Muscle layer of duodenum (tissue), 2 donors: ENCODE data around the gene NEDD8.

ENCODE experiments used
- H3K27ac ChIP-seq: one replicate; pipeline ENCODE4 v1.7.0; 2013; ENCODE audit warnings: mild to moderate bottlenecking, low read length
- H3K27me3 ChIP-seq: one replicate; pipeline ENCODE4 v1.7.0; 2013; ENCODE audit warnings: low read depth, mild to moderate bottlenecking, control low read depth, low read length
- H3K36me3 ChIP-seq, 2 donors: one replicate each; pipeline ENCODE4 v1.7.0; 2013; ENCODE audit warnings: low read length in 2 of 2, control low read depth in 1 of 2, mild to moderate bottlenecking in 1 of 2; ENCODE audit not compliant: insufficient read depth in 2 of 2, control insufficient read depth in 1 of 2
- H3K4me1 ChIP-seq, 2 donors: one replicate each; pipeline ENCODE4 v1.7.0; 2013; ENCODE audit warnings: low read length in 2 of 2, mild to moderate bottlenecking in 2 of 2, control low read depth in 1 of 2, moderate library complexity in 1 of 2; ENCODE audit not compliant: insufficient read depth in 2 of 2, control insufficient read depth in 1 of 2
- H3K4me3 ChIP-seq, 2 donors: one replicate each; pipeline ENCODE4 v1.7.0; 2013; ENCODE audit warnings: low read length in 2 of 2, low read depth in 1 of 2, mild to moderate bottlenecking in 1 of 2
- H3K9me3 ChIP-seq, 2 donors: one replicate each; pipeline ENCODE4 v1.7.0; 2013; ENCODE audit warnings: low read length in 2 of 2, control low read depth in 1 of 2, mild to moderate bottlenecking in 1 of 2; ENCODE audit not compliant: control insufficient read depth in 1 of 2
- donor health status: healthy.

NEDD8 gene

DNA sequence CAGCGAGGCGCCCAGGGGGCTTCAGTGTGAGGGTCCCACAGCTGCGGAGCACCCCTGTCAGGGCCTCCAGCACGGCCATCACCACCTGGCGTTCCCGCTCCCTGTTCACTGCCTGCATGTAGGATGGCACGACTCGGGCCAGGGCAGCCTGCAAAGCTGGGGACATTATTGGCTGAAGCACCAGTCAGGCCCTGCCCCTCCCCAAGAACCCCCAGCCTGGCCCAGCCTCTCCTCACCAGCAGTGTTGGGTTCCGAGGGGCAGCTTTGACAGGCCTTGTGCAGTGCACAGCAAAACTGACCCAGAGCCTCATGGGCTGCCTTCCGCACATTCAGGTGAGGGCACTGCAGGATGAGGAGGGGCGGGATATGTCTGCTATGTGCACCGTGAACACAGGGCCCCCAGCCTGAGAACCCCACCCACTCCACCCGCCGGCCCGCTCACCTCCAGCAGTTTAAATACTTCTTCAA is 49.1 kb downstream of the NEDD8 start:
- Histone ChIP-seq H3K9me3 (no peaks in the 10 kb centered on the region), H3K27me3 (no peaks in the 10 kb centered on the region), H3K27ac (no peak overlapping the region), H3K36me3 (peaks cover 53 to 86% of the 10 kb centered on the region in 2 donors), H3K4me3 (no peak overlapping the region), H3K4me1 (peaks cover 4 to 12% of the 10 kb centered on the region in 2 donors)

DNA sequence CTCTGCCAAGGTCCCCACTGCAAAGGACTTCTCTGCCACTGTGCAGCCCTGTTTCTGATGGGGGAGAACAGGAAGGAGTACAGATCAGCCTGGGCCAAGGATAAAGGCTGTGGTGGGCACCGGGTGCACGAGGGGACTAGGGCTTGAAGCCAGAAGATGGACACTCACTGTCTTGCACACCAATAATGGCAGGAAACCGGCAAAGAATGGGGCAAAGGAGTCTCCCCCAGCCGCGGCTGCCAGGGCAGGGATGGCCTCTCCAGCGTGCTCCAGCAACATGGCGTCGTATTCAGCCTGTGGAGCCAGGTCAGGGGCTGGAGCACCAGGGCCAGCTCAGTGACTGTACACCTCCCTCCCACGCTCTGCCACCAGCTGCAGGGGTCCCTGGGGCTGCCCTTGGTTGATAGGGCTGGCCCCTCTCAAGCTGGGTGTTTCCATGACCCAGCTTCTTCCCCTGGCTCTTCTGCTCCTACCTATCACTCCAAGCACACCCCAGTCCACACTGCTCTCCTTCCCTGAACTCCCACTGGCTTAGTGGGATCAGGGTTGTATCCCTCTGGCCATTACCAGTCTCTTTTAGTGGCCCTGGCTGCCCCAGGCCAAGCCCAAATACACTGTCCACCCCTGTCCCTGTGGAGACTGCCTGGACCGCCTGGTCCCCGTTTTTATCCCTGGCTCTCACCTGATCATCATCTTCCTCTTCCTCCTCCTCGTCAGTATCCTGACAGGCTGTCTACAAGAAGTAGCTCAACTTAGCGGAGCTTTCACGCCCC is 49.9 kb downstream of the NEDD8 start:
- Histone ChIP-seq H3K27ac (no peak overlapping the region), H3K27me3 (no peaks in the 10 kb centered on the region), H3K4me3 (no peak overlapping the region), H3K4me1 (peaks cover 0 to 5% of the 10 kb centered on the region in 2 donors), H3K36me3 (peaks cover 53 to 94% of the 10 kb centered on the region in 2 donors), H3K9me3 (no peaks in the 10 kb centered on the region)

DNA sequence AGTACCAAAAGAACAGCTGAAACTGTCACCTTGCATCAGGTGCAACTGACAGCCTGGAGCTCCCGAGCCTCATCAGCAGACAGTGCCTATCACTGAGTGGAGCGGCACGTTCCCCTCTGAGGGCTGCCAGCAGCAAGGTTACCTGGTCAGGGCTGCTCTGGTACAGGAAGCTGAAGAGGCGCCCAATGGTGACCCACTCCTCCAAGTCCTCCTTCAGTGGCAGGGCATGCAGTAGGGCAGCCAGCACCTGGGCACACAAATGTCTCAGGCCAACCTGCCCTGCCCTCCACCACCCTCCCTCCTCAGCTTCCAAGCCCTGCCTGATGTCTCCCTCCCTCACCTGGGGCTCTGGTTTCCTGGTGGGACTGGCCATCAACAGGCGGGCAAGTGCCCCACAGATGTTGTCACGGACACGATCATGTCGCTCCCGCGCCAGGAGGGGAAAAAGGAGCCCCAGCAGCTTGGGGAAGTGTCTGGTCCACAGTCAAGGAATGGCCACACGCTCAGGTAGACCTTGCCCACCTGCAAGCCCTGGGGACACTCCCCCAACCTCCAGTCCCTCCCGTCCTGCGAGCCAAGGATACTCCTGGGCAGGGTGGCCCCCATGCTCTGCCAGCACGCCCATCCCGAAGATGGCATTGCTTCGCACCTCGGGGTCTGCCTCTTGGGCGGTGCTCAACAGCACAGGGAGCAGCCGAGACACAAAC is 50.6 kb downstream of the NEDD8 start:
- Histone ChIP-seq H3K36me3 (peaks cover 54 to 98% of the 10 kb centered on the region in 2 donors), H3K4me3 (no peak overlapping the region), H3K4me1 (peaks cover 0 to 3% of the 10 kb centered on the region in 2 donors), H3K27ac (no peak overlapping the region), H3K9me3 (no peaks in the 10 kb centered on the region), H3K27me3 (no peaks in the 10 kb centered on the region)

DNA sequence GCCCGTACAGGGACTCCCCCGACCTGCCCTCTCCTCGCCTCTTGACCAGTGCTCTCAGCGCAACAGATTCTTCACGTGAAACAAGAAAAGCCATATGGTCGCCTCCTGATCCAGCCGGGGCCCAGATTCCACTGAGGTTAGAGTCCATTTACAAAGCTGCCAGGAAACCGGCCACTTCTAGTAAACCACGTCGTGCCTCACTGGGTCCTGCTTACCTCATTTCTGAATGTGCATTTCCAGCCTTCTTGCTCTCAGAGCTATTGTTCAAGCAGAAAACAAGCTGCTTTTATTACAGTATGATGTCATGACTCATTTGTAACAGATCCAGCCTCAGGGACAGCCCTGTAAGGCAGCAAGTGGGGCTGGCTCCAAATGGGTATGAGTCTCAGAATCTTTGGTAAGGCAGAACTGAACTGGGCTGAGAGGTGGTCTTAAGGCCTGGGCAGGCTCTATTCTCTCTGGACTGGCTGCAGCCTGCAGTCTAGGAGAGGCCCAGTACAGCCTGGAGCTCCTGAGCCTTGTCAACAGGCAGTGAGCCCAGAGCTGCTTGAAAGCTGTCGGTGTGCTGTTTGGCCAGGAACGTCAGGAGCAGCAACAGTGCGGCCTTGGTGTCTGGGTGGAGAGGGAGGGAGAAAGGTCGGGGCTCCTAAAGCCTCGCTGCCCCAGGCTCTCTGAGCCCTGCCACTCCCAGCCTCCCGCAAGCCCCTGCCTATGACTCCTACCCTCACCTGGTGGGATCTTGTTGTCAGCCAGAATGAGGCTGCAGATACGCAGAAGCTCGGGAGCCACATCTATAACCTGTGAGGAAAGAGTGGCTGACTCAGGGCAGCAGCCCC is 52.0 kb downstream of the NEDD8 start:
- H3K36me3 ChIP-seq: peaks cover 46 to 86% of the 10 kb centered on the region in 2 donors
- no peaks in the 10 kb centered on the region for H3K27me3 ChIP-seq
- no peaks in the 10 kb centered on the region for H3K9me3 ChIP-seq
- peak overlapping the region; percentile 65 for H3K27ac ChIP-seq
- H3K4me3 ChIP-seq: no peak overlapping the region
- peaks cover 0 to 3% of the 10 kb centered on the region in 2 donors for H3K4me1 ChIP-seq

DNA sequence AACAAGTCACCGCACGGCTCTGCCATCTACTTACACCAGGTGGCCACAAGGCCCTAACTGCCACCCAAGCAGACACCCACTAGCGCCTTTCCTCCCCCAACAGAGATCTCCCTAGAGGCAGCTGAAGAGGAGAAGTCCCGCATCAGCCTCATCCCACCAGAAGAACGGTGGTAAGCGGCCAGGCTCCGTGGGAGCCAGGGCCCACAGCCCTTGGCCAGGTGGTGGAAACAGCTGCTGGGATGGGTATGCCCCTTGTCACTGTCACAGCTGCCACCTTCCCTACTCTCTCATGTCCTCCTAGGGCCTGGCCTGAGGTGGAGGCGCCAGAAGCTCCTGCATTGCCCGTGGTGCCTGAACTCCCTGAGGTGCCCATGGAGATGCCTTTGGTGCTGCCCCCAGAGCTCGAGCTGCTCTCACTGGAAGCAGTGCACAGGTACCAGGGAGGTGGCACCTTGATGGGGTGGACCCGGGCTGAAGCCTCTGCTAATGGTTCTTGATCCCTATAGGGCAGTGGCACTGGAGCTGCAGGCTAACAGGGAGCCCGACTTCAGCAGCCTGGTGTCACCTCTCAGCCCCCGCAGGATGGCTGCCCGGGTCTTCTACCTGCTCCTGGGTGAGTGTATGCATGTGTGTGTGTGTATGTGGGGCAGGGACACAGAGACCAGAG is 52.7 kb downstream of the NEDD8 start:
- H3K27ac ChIP-seq: peak overlapping the region; percentile 65
- H3K4me3 ChIP-seq: no peak overlapping the region
- no peaks in the 10 kb centered on the region for H3K27me3 ChIP-seq
- H3K9me3 ChIP-seq: no peaks in the 10 kb centered on the region
- H3K4me1 ChIP-seq: peaks cover 0 to 3% of the 10 kb centered on the region in 2 donors
- H3K36me3 ChIP-seq: peaks cover 45 to 81% of the 10 kb centered on the region in 2 donors

DNA sequence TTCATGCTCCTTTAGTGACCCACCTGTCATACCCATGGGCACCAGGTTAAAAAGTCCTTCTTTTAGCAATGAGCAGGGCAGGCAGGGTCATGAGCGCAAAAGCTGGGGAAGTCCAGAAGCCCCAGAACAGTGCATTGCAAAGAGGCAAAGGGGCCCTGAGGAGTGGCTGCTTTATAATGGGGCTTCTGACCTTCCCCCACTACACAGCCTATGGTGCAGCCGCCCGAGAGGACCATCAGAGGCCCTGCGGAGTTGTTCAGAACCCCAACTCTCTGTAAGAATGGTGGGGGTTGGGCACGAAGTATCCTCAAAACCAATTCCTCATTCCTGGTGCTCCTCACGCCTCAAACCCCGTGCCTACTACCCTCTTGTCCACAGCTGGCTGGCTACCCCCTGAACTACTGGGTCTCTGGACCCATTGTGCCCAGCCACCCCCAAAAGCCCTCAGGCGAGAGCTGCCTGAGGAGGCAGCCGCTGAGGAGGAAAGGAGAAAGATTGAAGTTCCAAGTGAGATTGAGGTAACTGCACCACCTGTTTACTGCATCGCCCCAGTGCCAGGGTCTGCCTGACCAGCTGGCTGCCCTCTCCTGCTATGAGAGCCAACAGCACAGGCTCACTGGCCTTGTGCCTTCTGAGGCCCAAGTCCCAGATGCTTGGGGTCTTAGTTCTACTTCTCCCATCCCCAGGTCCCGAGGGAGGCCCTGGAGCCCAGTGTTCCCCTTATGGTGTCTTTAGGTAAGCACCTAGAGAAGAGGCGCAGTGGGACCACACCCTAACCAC is 53.6 kb downstream of the NEDD8 start:
- peaks cover 42 to 73% of the 10 kb centered on the region in 2 donors for H3K36me3 ChIP-seq
- no peak overlapping the region for H3K27ac ChIP-seq
- H3K9me3 ChIP-seq: no peaks in the 10 kb centered on the region
- H3K4me3 ChIP-seq: no peak overlapping the region
- H3K4me1 ChIP-seq: peaks cover 0 to 3% of the 10 kb centered on the region in 2 donors
- H3K27me3 ChIP-seq: no peaks in the 10 kb centered on the region

DNA sequence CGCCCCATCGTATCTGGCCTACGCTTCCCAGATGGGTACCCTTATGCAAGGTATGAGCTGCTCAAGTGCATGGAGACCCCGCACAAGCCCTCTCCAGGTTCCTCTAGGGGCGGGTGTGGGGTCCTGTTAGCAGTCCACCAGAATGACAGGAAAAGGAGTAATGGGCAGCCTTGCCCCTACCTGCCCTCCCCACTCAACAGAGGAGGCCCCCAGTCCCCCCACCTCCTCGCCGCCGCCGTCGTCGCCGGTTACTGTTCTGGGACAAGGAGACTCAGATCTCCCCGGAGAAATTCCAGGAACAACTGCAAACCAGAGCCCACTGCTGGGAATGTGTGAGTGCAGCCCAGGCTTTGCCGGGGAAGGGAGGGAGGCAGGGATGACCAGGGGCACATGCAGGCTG is 54.3 kb downstream of the NEDD8 start:
- no peaks in the 10 kb centered on the region for H3K27me3 ChIP-seq
- H3K4me1 ChIP-seq: peaks cover 0 to 3% of the 10 kb centered on the region in 2 donors
- H3K27ac ChIP-seq: no peak overlapping the region
- H3K36me3 ChIP-seq: peaks cover 37 to 66% of the 10 kb centered on the region in 2 donors
- H3K4me3 ChIP-seq: no peak overlapping the region
- H3K9me3 ChIP-seq: no peaks in the 10 kb centered on the region

DNA sequence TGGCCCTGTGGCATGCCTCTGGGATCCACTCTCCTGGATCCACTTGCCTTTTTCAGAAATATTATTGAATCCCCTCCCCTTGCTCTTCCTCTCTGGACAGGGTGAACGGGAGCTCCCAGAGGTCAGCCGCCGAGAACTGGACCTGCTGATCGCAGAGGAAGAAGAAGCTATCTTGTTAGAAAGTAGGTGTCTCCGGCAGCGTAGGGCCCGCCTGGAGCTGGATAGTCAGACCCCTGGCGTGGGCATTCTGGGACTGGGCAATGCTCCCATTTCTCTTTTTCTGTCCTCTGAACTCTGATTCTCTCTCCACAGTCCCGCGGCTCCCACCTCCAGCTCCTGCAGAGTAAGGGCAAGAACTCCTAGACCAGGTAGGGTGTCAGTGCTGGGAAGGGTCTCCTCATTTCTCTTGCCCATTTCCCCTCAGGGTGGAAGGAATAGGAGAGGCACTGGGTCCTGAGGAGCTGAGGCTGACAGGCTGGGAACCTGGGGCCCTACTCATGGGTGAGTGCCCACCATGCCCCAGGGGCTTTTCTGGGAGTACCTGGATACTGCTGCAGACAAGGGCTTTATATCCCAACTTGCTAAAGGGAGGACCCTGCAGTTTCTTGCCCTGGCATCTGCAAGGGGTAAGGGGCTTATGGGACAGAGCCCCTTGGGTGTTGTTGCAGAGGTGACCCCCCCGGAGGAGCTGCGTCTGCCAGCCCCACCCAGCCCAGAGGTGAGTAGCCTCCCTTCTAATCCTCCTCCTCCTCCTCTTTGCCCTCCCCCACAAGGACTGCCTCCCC is 54.9 kb downstream of the NEDD8 start:
- H3K27ac ChIP-seq: no peak overlapping the region
- H3K9me3 ChIP-seq: no peaks in the 10 kb centered on the region
- H3K36me3 ChIP-seq: peaks cover 33 to 60% of the 10 kb centered on the region in 2 donors
- H3K4me3 ChIP-seq: no peak overlapping the region
- peaks cover 0 to 6% of the 10 kb centered on the region in 2 donors for H3K4me1 ChIP-seq
- no peaks in the 10 kb centered on the region for H3K27me3 ChIP-seq

DNA sequence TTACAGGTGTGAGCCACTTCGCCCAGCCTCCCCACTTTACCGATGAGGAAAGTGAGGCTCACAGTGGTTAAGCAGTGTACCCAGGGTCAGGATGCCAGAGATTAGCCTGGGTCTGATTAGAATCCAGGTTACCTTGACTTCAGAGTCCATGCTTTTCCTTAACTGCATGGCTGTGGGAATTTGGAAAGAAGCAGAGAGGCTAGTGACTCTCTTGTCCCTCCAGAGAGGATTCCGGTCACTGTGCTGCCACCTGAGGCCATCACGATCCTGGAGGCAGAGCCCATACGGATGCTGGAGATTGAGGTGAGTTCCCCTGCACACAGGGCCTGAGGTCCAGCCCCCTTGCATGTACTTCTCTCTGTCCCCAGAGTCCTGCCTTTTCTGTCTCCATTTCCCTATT is 55.6 kb downstream of the NEDD8 start:
- Histone ChIP-seq H3K4me1 (peaks cover 0 to 10% of the 10 kb centered on the region in 2 donors), H3K4me3 (no peak overlapping the region), H3K27ac (no peak overlapping the region), H3K27me3 (no peaks in the 10 kb centered on the region), H3K36me3 (peaks cover 27 to 53% of the 10 kb centered on the region in 2 donors), H3K9me3 (no peaks in the 10 kb centered on the region)
